Measurements from ENCODE around the gene LMNB1. TPM values are rescaled to one million over a fixed set of nuclear protein-coding genes. Genes with fewer than 3 reads are reported as not detected.

Gene LMNB1
- polyA plus RNA-seq, 1 donor (not counting 4 experiments of a cell fraction or from before 2014, with no cell fraction given): 11.0 TPM

- FAIRE-seq: no peak
- Histone ChIP-seq H3K36me3 (ENCODE audit: control insufficient read depth in 2 of 2, extremely low read depth in 1 of 2, insufficient read depth in 2 of 2, low read length in 2 of 2) (no peaks in the 10 kb centered on the region), H3K4me1 (ENCODE audit: control insufficient read depth, extremely low read depth, insufficient read depth, low read length) (no peaks in the 10 kb centered on the region), H3K4me3 (ENCODE audit: control insufficient read depth in 2 of 3, extremely low read depth in 1 of 3, insufficient read depth in 2 of 3, low read depth in 1 of 3, low read length in 3 of 3) (no peak overlapping the region), H3K9me1 (ENCODE audit: control insufficient read depth, extremely low read depth, insufficient read depth, low read length) (no peaks in the 10 kb centered on the region), H4K20me1 (ENCODE audit: control insufficient read depth, extremely low read depth, insufficient read depth, low read length) (no peaks in the 10 kb centered on the region), H3K27ac (ENCODE audit: control insufficient read depth, insufficient read depth, low read length) (no peak overlapping the region), H3K9ac (ENCODE audit: control insufficient read depth, extremely low read depth, insufficient read depth, low read length) (no peak overlapping the region), H3K79me2 (ENCODE audit: control insufficient read depth, insufficient read depth, low read length) (no peaks in the 10 kb centered on the region), H3K4me2 (ENCODE audit: control insufficient read depth, extremely low read depth, insufficient read depth, low read depth, low read length) (no peak overlapping the region), H2AFZ (ENCODE audit: control insufficient read depth, low read length) (no peak overlapping the region), H3K9me3 (ENCODE audit: control insufficient read depth, low read depth, low read length) (no peaks in the 10 kb centered on the region), H3K27me3 (ENCODE audit: control insufficient read depth, extremely low read depth, insufficient read depth, low read length) (no peaks in the 10 kb centered on the region)
- TF ChIP-seq EZH2 (IDR thresholded peaks at IDR 0.05; ENCODE audit: low read length) (no peak), CTCF (optimal IDR thresholded peaks at IDR 0.05 in 1 of 3, IDR thresholded peaks at IDR 0.05 in 1 of 3, conservative IDR thresholded peaks at IDR 0.05 in 1 of 3; ENCODE audit: extremely low read depth in 1 of 3, insufficient read depth in 2 of 3, low read length in 3 of 3) (no peak)
- no peak for DNase-seq (ENCODE audit: low read depth, low spot score)
- dilution Hi-C loops (cut with MboI; ENCODE audit: extremely low pct_ligation_motif_present, low sequenced_read_pairs): no loop called here
These were observed 24.7 kb upstream of the LMNB1 start for GRCh38 chr5:126752081-126752785.

DNA sequence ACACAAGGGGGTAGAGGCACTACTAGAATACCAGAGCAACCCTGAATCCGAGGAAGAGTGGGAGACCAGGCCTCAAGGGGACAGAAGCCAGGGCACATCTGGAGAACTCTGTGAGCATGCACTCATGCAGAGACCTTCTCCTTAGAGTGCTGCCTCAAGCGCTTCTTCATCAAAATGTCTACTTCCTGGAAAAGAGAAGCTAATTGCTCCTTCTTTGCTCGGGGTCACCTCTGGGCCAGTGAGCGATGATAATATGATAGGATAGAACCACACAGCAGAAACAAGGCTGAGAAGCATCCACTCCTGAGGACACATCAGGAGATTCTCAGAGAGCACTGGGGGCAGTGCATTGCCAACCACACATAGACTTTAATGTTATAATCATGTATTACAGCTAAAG, 23.7 kb upstream of the LMNB1 start:
- Histone ChIP-seq H2AFZ (ENCODE audit: control insufficient read depth, low read length) (no peak overlapping the region), H3K27me3 (ENCODE audit: control insufficient read depth, extremely low read depth, insufficient read depth, low read length) (peaks cover 2% of the 10 kb centered on the region), H3K36me3 (ENCODE audit: control insufficient read depth in 2 of 2, extremely low read depth in 1 of 2, insufficient read depth in 2 of 2, low read length in 2 of 2) (no peaks in the 10 kb centered on the region), H3K27ac (ENCODE audit: control insufficient read depth, insufficient read depth, low read length) (no peak overlapping the region), H3K9me1 (ENCODE audit: control insufficient read depth, extremely low read depth, insufficient read depth, low read length) (no peaks in the 10 kb centered on the region), H3K79me2 (ENCODE audit: control insufficient read depth, insufficient read depth, low read length) (no peaks in the 10 kb centered on the region), H3K4me1 (ENCODE audit: control insufficient read depth, extremely low read depth, insufficient read depth, low read length) (no peaks in the 10 kb centered on the region), H3K4me2 (ENCODE audit: control insufficient read depth, extremely low read depth, insufficient read depth, low read depth, low read length) (no peak overlapping the region), H3K4me3 (ENCODE audit: control insufficient read depth in 2 of 3, extremely low read depth in 1 of 3, insufficient read depth in 2 of 3, low read depth in 1 of 3, low read length in 3 of 3) (no peak overlapping the region), H4K20me1 (ENCODE audit: control insufficient read depth, extremely low read depth, insufficient read depth, low read length) (no peaks in the 10 kb centered on the region), H3K9ac (ENCODE audit: control insufficient read depth, extremely low read depth, insufficient read depth, low read length) (no peak overlapping the region), H3K9me3 (ENCODE audit: control insufficient read depth, low read depth, low read length) (no peaks in the 10 kb centered on the region)
- DNase-seq (ENCODE audit: low read depth, low spot score): no peak
- FAIRE-seq: no peak
- dilution Hi-C loops (cut with MboI; ENCODE audit: extremely low pct_ligation_motif_present, low sequenced_read_pairs): no loop called here
- no peak for TF ChIP-seq CTCF (optimal IDR thresholded peaks at IDR 0.05 in 1 of 3, IDR thresholded peaks at IDR 0.05 in 1 of 3, conservative IDR thresholded peaks at IDR 0.05 in 1 of 3; ENCODE audit: extremely low read depth in 1 of 3, insufficient read depth in 2 of 3, low read length in 3 of 3)
- TF ChIP-seq EZH2 (IDR thresholded peaks at IDR 0.05; ENCODE audit: low read length): no peak

All from keratinocyte (primary cell).